ENCODE measurements around the gene PERM1. TPM values are rescaled to one million over a fixed set of nuclear protein-coding genes. Genes with fewer than 3 reads are reported as not detected.

The PERM1 gene
- total and polyA plus RNA-seq, 2 of the 13 experiments (the other 11 are each of a cell fraction or from before 2014, with no cell fraction given), result 0.04 to 0.29 TPM

DNA sequence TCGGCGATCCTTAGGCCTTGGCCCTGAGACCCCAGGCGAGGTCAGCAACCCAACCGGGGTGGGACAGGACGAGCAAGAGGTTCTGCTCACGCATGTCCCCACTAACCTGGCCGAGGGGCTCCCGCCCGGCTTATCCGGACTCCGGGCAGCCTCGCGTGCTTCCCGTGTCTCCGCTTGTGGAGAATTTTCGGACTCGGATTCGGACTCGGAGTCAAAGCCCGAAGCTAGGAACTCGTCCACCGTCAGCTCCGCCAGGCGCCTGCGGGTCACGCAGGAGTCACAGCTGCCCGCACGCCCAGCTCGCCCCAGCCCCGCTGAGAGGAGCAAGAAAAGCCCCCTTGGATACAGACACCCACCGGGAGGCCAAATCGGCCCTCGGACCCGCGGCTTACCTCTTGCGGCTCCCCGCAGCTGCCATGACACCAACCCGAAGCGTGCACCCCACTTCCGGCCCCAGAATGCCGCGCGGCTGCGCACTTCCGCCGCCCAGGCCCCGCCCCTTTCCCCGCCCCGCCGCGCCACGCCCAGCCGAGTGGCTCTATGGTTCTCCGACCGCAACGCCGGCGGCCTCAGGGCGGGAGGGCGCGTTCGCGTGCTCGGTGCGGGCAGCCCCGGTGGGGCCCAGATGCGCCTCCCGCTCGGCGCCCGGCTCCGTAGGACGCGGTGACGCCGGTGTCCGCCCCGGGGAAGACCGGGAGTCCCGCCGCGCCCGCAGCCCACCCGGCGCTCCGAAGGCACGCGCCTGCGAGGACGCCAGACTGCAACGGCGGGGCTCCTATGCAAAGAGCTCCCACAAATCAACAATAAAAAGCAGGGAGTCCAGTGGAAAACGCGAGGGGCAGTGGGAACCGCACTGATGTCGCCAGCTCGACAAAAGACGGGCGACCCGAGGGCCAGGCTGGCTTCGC is 22.8 kb downstream of the PERM1 start, which contains the start of gene NOC2L (continued):
- TF ChIP-seq, protein P1, sequence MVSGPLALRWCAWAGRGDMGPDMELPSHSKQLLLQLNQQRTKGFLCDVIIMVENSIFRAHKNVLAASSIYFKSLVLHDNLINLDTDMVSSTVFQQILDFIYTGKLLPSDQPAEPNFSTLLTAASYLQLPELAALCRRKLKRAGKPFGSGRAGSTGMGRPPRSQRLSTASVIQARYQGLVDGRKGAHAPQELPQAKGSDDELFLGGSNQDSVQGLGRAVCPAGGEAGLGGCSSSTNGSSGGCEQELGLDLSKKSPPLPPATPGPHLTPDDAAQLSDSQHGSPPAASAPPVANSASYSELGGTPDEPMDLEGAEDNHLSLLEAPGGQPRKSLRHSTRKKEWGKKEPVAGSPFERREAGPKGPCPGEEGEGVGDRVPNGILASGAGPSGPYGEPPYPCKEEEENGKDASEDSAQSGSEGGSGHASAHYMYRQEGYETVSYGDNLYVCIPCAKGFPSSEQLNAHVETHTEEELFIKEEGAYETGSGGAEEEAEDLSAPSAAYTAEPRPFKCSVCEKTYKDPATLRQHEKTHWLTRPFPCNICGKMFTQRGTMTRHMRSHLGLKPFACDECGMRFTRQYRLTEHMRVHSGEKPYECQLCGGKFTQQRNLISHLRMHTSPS (CRISPR knock-in tag; IDR thresholded peaks at IDR 0.05; ENCODE audit: low read depth), result peak; percentile 45; the same call in 1 of the 2 replicates
- TF ChIP-seq ZNF558 (CRISPR knock-in tag; IDR thresholded peaks at IDR 0.05; ENCODE audit: borderline replicate concordance) (peak; percentile 72; the same call in 1 of the 2 replicates), ATF7 (IDR thresholded peaks at IDR 0.05) (no peak), ATF7 (CRISPR knock-in tag; IDR thresholded peaks at IDR 0.05) (no peak), MAZ (IDR thresholded peaks at IDR 0.05; ENCODE audit: borderline replicate concordance, low read depth, low read length) (no peak), MAZ (CRISPR knock-in tag; IDR thresholded peaks at IDR 0.05; ENCODE audit: low read depth) (peak; percentile 62; the same call in 1 of the 2 replicates), ZNF251 (CRISPR knock-in tag; IDR thresholded peaks at IDR 0.05) (no peak), HNRNPK (IDR thresholded peaks at IDR 0.05; ENCODE audit: low read depth, low read length, poor library complexity, severe bottlenecking) (peak; percentile 12), NFATC3 (CRISPR knock-in tag; IDR thresholded peaks at IDR 0.05) (no peak), ZFP41 (CRISPR knock-in tag; IDR thresholded peaks at IDR 0.05; ENCODE audit: borderline replicate concordance) (no peak), KLF13 (CRISPR knock-in tag; IDR thresholded peaks at IDR 0.05) (no peak), DR1 (CRISPR knock-in tag; IDR thresholded peaks at IDR 0.05) (peak; percentile 20; the same call in 1 of the 2 replicates), ZNF605 (CRISPR knock-in tag; IDR thresholded peaks at IDR 0.05) (peak; percentile 69; the same call in 1 of the 2 replicates), RXRA (CRISPR knock-in tag; IDR thresholded peaks at IDR 0.05) (peak; percentile 47; the same call in 1 of the 2 replicates), ZNF350 (CRISPR knock-in tag; IDR thresholded peaks at IDR 0.05; ENCODE audit: borderline replicate concordance, low read depth) (peak; percentile 40; the same call in 1 of the 2 replicates), ZNF563 (CRISPR knock-in tag; IDR thresholded peaks at IDR 0.05) (no peak), ZNF329 (CRISPR knock-in tag; IDR thresholded peaks at IDR 0.05; ENCODE audit: low read depth) (peak; percentile 65), MYC (CRISPR knock-in tag; IDR thresholded peaks at IDR 0.05; ENCODE audit: borderline replicate concordance) (peak; percentile 93)
- TF ChIP-seq, protein P2, sequence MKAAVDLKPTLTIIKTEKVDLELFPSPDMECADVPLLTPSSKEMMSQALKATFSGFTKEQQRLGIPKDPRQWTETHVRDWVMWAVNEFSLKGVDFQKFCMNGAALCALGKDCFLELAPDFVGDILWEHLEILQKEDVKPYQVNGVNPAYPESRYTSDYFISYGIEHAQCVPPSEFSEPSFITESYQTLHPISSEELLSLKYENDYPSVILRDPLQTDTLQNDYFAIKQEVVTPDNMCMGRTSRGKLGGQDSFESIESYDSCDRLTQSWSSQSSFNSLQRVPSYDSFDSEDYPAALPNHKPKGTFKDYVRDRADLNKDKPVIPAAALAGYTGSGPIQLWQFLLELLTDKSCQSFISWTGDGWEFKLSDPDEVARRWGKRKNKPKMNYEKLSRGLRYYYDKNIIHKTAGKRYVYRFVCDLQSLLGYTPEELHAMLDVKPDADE (CRISPR knock-in tag; IDR thresholded peaks at IDR 0.05), result no peak
- TF ChIP-seq, protein P3, sequence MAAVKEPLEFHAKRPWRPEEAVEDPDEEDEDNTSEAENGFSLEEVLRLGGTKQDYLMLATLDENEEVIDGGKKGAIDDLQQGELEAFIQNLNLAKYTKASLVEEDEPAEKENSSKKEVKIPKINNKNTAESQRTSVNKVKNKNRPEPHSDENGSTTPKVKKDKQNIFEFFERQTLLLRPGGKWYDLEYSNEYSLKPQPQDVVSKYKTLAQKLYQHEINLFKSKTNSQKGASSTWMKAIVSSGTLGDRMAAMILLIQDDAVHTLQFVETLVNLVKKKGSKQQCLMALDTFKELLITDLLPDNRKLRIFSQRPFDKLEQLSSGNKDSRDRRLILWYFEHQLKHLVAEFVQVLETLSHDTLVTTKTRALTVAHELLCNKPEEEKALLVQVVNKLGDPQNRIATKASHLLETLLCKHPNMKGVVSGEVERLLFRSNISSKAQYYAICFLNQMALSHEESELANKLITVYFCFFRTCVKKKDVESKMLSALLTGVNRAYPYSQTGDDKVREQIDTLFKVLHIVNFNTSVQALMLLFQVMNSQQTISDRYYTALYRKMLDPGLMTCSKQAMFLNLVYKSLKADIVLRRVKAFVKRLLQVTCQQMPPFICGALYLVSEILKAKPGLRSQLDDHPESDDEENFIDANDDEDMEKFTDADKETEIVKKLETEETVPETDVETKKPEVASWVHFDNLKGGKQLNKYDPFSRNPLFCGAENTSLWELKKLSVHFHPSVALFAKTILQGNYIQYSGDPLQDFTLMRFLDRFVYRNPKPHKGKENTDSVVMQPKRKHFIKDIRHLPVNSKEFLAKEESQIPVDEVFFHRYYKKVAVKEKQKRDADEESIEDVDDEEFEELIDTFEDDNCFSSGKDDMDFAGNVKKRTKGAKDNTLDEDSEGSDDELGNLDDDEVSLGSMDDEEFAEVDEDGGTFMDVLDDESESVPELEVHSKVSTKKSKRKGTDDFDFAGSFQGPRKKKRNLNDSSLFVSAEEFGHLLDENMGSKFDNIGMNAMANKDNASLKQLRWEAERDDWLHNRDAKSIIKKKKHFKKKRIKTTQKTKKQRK (IDR thresholded peaks at IDR 0.05; ENCODE audit: low read length), result no peak
- TF ChIP-seq, protein P4, sequence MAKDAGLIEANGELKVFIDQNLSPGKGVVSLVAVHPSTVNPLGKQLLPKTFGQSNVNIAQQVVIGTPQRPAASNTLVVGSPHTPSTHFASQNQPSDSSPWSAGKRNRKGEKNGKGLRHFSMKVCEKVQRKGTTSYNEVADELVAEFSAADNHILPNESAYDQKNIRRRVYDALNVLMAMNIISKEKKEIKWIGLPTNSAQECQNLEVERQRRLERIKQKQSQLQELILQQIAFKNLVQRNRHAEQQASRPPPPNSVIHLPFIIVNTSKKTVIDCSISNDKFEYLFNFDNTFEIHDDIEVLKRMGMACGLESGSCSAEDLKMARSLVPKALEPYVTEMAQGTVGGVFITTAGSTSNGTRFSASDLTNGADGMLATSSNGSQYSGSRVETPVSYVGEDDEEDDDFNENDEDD (CRISPR knock-in tag; IDR thresholded peaks at IDR 0.05; ENCODE audit: borderline replicate concordance), result peak; percentile 49; the same call in 1 of the 2 replicates
